GM23248 (cell line): ENCODE results near the gene DISP2.

Experiments used
- EZH2 ChIP-seq: fragments of 200-600 bp; sonication (generic); IDR thresholded peaks from 2 replicates; pipeline ENCODE4 v1.6.1; 2018; ENCODE audit warnings: antibody characterized with exemption, mild to moderate bottlenecking; ENCODE audit not compliant: insufficient read depth, poor library complexity, severe bottlenecking
- EZH2phosphoT487 ChIP-seq: fragments of 200-600 bp; sonication (generic); IDR thresholded peaks from 2 replicates; pipeline ENCODE4 v1.6.1; 2018; ENCODE audit warnings: antibody characterized with exemption, moderate library complexity, mild to moderate bottlenecking, low read depth; ENCODE audit not compliant: insufficient read depth

- TF ChIP-seq EZH2phosphoT487 (no peak), EZH2 (no peak)
Measured at GRCh38 chr15:40427188-40427587, 69.2 kb downstream of the DISP2 start.
